ENCODE results near the gene RAB14.
"Not testable (repeated sequence)": the region's sequence is repeated elsewhere in the genome, so short reads cannot be mapped to it uniquely, and the experiment has no call there.

RAB14 gene

DNA sequence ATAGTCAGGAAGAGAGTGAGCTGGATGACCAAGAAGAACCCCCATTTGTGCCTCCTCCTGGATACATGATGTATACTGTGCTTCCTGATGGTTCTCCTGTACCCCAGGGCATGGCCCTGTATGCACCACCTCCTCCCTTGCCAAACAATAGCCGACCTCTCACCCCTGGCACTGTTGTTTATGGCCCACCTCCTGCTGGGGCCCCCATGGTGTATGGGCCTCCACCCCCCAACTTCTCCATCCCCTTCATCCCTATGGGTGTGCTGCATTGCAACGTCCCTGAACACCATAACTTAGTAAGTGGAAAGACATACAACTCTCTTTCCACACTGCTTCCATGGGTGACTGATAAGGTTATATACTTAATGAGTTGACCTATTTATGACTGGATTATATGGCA is 51.5 kb downstream of the RAB14 start:
- no peak for DNase-seq

DNA sequence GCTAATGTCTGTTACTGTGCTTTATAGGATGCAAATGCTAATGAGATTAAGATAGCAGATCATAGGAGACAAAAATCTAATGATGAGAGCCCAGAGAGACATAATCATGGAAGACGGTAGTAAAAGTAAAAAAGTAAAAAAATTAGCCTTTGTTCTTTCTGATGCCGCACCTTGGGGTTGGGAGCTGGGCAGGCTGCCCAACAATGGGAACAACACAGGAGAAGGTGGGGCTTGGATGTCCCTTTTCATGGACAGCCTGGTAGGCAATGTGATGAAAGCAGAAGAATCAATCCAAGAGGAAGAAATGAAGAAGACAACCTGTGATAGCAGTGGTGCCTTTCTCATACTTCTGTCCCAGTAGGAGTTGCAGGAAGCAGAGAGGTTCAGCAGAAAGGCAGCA is 57.2 kb downstream of the RAB14 start:
- no peak for DNase-seq

DNA sequence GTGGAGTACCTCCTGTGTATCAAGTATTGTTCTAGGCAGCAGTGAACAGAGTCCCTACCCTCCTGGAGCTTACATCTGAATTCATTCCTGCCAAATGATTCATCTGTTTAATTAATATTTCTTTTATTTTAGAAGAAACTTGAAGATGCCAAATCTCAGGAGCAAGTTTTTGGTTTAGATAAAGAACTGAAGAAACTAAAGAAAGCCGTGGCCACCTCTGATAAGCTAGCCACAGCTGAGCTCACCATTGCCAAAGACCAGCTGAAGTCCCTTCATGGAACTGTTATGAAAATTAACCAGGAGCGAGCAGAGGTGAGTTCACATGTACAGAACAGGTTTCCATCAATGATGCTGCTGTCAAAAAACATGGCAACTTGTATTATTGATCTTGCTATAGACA is 57.9 kb downstream of the RAB14 start:
- no peak for DNase-seq

DNA sequence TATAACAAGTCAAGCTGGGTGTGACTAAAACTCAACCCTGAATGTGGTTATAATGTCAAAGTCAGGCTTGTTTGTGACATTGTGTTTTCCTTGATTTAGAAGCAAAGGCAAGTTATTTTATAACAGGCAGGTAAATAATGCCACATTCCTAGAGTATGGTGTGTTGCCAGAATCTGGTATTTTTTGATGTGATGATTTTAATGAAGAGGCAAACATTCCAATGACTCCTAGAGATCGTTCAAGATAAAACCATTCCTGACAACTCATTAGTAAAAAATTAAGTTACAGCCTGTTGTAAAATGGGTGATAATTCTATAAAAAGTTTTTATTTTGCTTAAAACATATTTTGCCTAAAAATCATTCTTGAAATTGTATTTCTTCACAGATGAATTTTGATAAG is 60.0 kb downstream of the RAB14 start:
- DNase-seq = no peak

DNA sequence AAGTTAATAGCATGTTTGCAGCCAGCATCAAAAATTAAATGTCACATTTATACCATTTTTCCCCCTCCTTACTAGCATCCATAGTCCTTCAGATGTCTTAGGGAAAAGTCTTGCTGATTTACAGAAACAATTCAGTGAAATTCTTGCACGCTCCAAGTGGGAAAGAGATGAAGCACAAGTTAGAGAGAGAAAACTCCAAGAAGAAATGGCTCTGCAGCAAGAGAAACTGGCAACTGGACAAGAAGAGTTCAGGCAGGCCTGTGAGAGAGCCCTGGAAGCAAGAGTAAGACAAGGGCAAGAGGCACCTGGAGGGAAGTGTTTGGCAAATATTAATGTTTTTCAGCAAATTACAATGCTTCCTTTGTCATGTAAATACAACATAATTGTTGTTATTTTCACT is 60.4 kb downstream of the RAB14 start:
- DNase-seq = no peak

DNA sequence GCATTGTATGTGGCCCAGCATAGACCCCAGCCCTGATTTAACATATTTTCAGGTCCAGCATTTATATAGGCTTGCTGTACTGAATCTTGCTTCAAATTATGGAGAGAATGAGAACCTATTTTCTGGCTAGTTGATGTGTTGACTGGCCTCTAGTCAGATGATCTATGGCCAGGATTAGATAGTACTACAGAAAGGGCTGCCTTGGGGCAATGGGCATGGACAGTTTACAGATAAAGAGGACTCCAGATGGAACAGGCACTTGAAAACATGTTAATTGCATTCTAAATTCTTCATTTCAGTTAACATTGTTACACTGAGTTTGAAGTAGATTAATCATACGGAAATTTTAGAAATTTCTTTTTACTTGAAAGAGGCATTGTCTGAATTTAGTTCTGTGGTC is 61.5 kb downstream of the RAB14 start:
- no peak for DNase-seq

DNA sequence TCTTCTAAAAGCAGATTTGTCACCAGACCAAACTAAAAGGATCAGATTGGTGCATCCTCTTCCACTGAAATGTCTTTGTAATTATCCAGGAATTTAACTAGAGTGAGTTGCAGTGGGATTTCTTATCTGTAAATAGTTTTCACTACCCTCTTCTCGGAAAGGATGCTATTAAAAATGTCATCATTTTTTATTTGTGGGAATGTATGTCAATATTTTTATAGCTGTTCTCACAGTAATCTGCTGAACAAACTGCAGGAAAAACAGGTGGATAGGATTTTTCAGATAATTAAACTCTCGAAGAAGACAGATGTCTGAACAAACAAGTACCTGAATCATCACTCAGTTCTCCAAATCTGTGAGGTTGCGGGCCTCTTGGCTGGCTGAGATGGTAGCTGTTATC is 62.7 kb downstream of the RAB14 start:
- no peak for DNase-seq

DNA sequence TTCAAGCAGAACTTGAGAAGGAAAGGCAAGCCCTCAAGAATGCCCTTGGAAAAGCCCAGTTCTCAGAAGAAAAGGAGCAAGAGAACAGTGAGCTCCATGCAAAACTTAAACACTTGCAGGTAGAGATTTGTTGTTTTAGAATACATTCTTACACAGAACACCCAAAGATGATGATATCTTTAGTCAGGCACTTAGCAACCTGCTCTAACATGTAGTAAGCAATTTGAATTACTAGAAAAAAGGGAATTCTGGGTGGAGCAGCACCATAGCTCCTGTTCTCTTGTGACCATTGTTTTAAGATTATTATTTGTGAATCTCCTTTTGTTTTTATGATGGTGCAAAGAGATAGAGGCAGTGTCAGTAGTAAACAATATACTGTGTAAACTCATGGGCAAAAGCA is 63.1 kb downstream of the RAB14 start:
- no peak for DNase-seq

DNA sequence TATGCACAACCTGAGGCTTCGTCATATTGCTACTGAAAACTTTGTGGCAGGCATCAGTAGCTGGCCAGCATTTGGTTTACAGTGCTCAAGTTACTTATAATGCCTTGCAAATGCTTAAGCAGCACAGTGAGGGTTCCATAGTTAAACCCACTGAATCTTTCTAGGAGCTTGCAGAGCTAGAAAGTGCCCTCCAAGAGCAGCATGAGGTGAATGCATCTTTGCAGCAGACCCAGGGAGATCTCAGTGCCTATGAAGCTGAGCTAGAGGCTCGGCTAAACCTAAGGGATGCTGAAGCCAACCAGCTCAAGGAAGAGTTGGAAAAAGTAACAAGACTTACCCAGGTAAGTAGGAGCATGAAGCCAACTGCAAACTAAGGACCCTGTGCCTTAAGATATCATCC is 66.0 kb downstream of the RAB14 start:
- DNase-seq = no peak

DNA sequence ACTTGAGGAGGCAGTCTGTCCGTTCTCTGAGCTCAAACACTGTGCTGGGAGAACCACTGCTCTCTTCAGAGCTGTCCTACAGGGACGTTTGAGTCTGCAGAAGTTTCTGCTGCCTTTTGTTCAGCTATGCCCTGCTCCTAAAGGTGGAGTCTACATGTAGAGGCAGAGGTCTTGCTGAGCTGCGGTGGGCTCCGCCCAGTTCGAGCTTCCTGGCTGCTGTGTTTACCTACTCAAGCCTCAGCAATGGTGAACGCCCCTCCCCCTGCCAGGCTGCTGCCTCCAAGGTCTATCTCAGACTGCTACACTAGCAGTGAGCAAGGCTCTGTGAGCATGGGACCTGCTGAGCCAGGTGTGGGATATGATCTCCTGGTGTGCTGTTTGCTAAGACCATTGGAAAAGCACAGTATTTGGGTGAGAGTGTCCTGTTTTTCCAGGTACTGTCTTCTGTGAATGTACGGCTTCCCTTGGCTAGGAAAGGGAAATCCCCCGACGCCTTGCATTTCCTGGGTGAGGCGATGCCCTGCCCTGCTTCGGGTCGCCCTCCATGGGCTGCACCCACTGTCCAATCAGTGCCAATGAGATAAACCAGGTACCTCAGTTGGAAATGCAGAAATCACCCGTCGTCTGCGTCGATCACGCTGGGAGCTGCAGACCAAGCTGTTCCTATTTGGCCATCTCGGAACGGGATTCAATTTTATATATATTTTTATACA is 68.4 kb downstream of the RAB14 start:
- DNase-seq = peak; percentile 88

DNA sequence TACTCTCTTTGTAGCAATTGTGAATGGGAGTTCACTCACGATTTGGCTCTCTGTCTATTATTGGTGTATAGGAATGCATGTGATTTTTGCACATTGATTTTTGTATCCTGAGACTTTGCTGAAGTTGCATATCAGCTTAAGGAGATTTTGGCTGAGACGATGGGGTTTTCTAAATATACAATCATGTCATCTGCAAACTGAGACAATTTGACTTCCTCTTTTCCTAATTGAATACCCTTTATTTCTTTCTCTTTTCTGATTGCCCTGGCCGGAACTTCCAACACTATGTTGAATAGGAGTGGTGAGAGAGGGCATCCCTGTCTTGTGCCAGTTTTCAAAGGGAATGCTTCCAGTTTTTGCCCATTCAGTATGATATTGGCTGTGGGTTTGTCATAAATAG is 72.3 kb downstream of the RAB14 start:
- not testable (repeated sequence) for DNase-seq

Data from activated effector memory CD4-positive, alpha-beta T cell treated with anti-CD3 and anti-CD28 coated beads, Interleukin-2, amount 50 U/mL, for 16 hours (primary cell).